B cell (primary cell): ENCODE measurements around the gene KCTD10.

Experiments
- CTCF ChIP-seq: fragments of 200-600 bp; IDR thresholded peaks from one replicate; pipeline ENCODE4 v1.8.0; 2022; ENCODE audit warnings: antibody characterized with exemption, mild to moderate bottlenecking
- EZH2 ChIP-seq: IDR thresholded peaks from 2 replicates; pipeline ENCODE4 v1.6.1; 2012; ENCODE audit warnings: borderline replicate concordance, low read depth, mild to moderate bottlenecking, moderate library complexity, low read length; ENCODE audit not compliant: insufficient read depth, poor library complexity, severe bottlenecking

GRCh38 chr12:109488051-109488665 lies 11.1 kb upstream of the KCTD10 start:
- TF ChIP-seq EZH2 (no peak), CTCF (no peak)
